Caki2 (cell line): ENCODE data around the gene ARGLU1. TPM values are rescaled to one million over a fixed set of nuclear protein-coding genes. Genes with fewer than 3 reads are reported as not detected.

Experiments used
- DNase-seq: peaks from one replicate; pipeline ENCODE4 v3.0.0-alpha.2; 2015; ENCODE audit warnings: low read depth
- in situ Hi-C: cut with HindIII; loops from 2 replicates; pipeline ENCODE4 v1.10.0; 2016; ENCODE audit warnings: low sequenced_read_pairs, low pct_unique_long_range_greater_than_20kb, mixed read lengths
- total RNA-seq: library from RNA; depleted of rRNA; stranded (reverse); fragments of >200 nt; shearing (Covaris generic); gene quantifications from 2 replicates; pipeline ENCODE4 v1.2.3, GENCODE V29; 2014; ENCODE audit warnings: low replicate concordance

ARGLU1 gene
- total RNA-seq, 1 experiment from 2014 or later = 53.1 TPM

DNA sequence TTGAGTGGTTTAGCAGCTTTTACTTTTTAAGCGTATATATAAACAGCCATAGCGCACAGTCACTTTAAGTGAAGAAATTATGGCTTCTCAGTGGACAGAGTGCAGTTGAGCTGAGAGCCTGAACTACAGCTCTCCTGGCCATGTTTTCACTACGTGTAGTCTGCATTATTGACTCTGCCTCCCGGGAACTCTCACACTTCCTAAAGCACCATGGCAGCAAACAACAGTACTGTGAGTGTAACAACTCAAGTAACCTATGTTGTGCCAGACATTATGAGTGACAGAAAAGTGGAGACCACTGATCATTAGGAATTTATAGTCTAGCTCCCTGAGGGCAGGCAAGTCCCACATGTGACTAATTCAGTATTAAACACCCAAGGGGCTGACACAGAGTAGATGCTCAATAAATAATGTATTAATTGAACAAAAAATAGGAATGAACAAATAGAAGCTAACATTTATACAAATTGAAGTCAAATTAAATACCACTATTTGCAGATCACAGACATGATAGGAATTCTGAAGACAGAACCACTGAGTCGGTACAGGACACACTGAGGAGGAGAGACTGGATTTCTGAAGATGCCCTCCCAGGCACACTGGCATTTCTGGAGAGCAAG is 52.2 kb downstream of the ARGLU1 start:
- DNase-seq = no peak
- in situ Hi-C loops = no loop called here

DNA sequence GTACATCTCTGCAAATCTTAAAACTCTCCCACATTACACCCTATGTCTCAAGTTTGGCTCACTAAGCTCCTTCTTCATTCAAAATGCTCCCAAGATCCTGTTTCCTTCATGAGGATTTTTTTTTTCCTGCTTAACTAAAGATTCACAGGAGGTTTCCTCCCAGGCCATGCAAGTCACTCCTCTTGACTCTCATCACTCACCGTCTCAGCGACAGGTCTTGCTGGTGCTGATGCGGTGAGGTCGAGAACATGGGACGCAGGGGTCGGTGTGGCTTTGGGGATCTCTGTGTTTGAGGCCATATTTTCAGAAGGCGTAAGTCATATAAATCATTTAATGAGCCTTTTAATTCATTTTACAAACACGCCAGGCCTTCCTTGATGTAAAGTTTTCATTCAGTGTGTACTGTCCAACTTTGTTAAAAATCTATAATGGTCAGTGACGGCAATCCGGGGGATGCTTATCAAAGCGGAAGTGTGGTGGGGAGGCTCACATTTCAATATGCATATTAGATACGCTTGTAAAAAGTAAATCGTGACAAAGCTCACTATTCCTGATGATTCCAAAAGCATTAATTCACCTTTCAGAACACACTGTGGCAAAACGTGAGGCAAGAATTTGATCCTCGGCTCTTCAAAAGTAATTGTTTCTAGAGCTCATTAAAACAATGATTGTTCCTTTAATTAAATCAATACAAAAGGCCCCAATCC is 52.9 kb downstream of the ARGLU1 start:
- in situ Hi-C loops = no loop called here
- no peak for DNase-seq

GRCh38 chr13:106513025-106513983 is 54.6 kb downstream of the ARGLU1 start:
- in situ Hi-C loops = no loop called here

GRCh38 chr13:106507560-106508274 is 60.2 kb downstream of the ARGLU1 start:
- peak; percentile 16 for DNase-seq
- in situ Hi-C loops = no loop called here

More at GRCh38 chr13:106513025-106513983, 54.6 kb downstream of the ARGLU1 start:
- no peak for DNase-seq

- in situ Hi-C loops = no loop called here
- DNase-seq = no peak
Observed at GRCh38 chr13:106506286-106506685, 61.7 kb downstream of the ARGLU1 start.

- in situ Hi-C loops = no loop called here
- DNase-seq = no peak
Observed at GRCh38 chr13:106505732-106506131, 62.2 kb downstream of the ARGLU1 start.

DNA sequence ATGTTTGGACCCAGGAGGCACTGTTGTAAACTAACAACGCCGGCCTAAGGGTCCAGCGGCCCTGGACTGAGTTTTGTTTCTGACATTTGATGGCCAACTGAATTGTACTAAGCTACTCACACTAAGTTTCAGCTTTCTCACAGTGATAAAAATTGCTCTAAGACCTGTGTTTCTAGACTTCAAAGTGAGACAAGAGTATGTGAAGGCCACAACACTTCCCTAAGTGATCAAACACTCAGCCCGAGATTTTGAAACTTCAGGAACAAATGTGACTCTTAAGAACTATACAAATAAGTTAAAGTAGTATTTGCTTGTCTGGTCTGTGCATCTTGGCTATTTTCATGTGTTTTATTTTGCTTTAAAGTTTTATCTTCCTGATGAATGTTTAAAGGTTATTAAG is 62.6 kb downstream of the ARGLU1 start:
- no peak for DNase-seq
- in situ Hi-C loops = no loop called here

DNA sequence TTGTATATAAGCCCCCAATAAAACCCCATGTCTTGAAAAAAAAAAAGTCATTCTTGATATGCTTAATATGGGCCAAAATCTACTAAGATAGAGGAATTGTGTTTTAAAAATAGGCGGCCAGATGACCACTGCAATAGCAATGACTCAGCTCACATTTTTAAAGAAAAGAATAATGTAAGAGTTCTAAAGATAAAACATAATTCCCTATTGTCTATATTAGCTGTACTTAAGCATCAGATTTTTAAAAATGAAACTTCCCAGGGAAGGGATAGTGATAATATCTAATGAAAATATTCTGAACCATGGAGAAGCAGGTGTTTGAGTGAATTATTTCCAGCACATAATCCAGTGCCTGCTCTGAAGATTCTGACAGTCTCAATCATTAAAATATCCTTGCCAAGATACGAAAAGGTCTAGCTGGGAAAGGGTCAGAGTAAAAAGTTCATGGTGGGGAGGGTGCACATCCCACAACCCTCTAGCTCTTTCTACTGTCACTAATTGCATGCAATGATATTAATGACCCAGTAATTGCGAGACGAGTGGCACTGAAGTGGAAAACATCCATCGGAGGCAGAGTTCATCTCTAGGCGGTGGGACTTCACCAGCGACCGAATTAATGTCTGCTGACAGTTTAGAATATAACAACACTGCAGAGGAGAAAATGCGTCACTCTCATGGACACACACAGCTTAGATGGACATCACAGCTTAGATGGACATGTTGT is 64.0 kb downstream of the ARGLU1 start:
- in situ Hi-C loops = no loop called here
- DNase-seq = no peak

- in situ Hi-C loops = no loop called here
Observed at GRCh38 chr13:106503272-106503671, 64.7 kb downstream of the ARGLU1 start.

GRCh38 chr13:106500445-106500844 is 67.5 kb downstream of the ARGLU1 start:
- DNase-seq = no peak
- in situ Hi-C loops = no loop called here

More at GRCh38 chr13:106503272-106503671, 64.7 kb downstream of the ARGLU1 start:
- DNase-seq = no peak

- no peak for DNase-seq
- in situ Hi-C loops = no loop called here
Observed at GRCh38 chr13:106499896-106500295, 68.0 kb downstream of the ARGLU1 start.

DNA sequence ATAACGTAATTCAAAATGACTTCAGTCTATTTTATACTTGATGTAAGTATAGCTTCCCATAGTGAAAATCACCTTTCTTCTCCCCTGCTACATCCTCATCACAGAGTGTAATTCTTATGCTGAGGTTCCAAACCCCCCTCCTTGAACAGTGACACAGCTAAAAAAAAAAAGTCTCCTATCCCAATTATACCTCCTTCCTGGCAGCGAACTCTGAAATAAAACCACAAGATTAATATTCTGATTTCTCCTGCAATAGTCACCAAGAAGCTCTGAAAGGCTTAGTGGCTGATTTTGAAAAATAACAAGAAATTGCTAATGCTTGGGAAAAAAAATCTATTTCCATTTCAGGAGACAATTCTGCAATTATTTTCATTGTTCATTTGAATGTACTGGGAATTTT is 68.8 kb downstream of the ARGLU1 start:
- in situ Hi-C loops = no loop called here
- no peak for DNase-seq

GRCh38 chr13:106498571-106498970 is 69.4 kb downstream of the ARGLU1 start:
- in situ Hi-C loops = no loop called here
- DNase-seq = no peak

DNA sequence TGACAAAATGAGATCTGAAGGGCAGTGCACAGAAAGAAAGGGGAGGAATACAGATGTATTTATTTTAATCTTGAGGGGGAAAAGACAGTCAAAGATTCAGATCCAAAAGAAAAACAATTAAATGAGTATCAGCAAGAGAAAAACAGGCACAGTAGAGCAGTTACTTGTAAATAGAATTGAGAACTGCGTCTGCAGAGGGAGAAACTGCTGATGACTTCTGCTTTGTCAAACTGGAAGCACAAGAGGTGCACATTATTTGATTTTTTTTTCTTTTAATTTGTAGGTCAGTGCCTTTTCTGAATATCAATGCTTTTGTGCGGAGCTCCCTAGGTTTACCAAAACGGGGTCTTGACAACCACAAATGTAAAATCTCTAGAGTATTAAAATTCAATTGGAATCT is 69.8 kb downstream of the ARGLU1 start:
- no peak for DNase-seq
- in situ Hi-C loops = no loop called here

DNA sequence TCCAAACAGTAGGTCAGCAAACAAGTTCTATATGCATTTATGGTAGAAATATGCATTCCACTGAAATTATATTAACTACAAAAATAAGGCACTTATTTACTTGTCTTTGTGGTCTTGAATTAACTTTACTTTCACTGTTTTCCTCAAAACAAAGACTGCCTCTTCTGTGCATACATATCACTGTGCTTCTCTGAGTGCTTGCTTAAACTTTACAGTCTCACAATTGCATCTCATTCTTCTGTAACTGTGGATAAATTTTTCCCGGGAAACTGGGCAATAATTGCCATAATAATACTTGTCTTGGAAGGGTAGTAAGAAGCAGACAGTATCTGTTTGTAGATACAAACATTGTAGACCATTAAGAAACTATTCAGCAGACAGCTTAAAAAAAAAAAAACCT is 70.9 kb downstream of the ARGLU1 start:
- in situ Hi-C loops = no loop called here
- DNase-seq = no peak

- DNase-seq = no peak
- in situ Hi-C loops = no loop called here
Observed at GRCh38 chr13:106496072-106496997, 71.6 kb downstream of the ARGLU1 start.

DNA sequence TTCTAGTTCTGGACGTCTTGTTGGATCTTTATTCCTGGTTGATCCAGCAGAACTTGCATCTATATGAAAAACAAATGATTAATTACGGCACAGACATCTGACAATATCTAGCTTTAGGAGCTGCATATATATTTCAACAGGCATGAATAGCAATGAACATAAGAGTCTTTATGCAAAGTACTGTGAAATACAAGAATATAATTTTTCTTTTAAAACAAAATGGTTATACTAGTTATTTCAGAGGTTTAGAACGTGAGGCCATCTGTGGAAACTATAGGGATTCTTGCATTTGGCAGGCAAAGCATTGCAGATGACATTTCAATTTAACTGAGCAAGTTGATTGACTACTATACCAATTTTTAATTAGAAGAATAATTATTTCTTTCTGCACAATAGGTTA is 73.0 kb downstream of the ARGLU1 start:
- in situ Hi-C loops = no loop called here
- no peak for DNase-seq
